Gastrocnemius medialis (tissue), 4 donors: ENCODE results near the gene CENPT.
"Not testable (repeated sequence)": the region's sequence is repeated elsewhere in the genome, so short reads cannot be mapped to it uniquely, and the experiment has no call there.

Experiments
- POLR2A ChIP-seq, 2 donors: fragments of 450-650 bp; IDR thresholded peaks; one replicate each; pipeline ENCODE4 v1.6.1; 2017; ENCODE audit warnings: antibody characterized with exemption in 2 of 2, mild to moderate bottlenecking in 2 of 2, moderate library complexity in 2 of 2
- TF ChIP-seq, protein P1 (sequence below), 5 experiments: fragments of 450-650 bp in 3 of 5; fragments of 200-600 bp in 2 of 5; sonication (generic) in 2 of 5; IDR thresholded peaks in 4 of 5; conservative IDR thresholded peaks in 1 of 5; 1 replicate in 4 of 5; 2 replicates in 1 of 5; pipeline ENCODE4 v1.5.1; 2016 to 2019; ENCODE audit warnings: antibody characterized with exemption in 5 of 5, mild to moderate bottlenecking in 3 of 5, moderate library complexity in 3 of 5

GRCh38 chr16:67837190-67837589, 10.3 kb downstream of the CENPT start:
- TF ChIP-seq, protein P1, sequence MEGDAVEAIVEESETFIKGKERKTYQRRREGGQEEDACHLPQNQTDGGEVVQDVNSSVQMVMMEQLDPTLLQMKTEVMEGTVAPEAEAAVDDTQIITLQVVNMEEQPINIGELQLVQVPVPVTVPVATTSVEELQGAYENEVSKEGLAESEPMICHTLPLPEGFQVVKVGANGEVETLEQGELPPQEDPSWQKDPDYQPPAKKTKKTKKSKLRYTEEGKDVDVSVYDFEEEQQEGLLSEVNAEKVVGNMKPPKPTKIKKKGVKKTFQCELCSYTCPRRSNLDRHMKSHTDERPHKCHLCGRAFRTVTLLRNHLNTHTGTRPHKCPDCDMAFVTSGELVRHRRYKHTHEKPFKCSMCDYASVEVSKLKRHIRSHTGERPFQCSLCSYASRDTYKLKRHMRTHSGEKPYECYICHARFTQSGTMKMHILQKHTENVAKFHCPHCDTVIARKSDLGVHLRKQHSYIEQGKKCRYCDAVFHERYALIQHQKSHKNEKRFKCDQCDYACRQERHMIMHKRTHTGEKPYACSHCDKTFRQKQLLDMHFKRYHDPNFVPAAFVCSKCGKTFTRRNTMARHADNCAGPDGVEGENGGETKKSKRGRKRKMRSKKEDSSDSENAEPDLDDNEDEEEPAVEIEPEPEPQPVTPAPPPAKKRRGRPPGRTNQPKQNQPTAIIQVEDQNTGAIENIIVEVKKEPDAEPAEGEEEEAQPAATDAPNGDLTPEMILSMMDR (IDR thresholded peaks at IDR 0.05 in 4 of 5, conservative IDR thresholded peaks at IDR 0.05 in 1 of 5): not testable (repeated sequence)
- TF ChIP-seq POLR2A (IDR thresholded peaks at IDR 0.05): not testable (repeated sequence)
